Measurements from ENCODE around the gene CLDND1. TPM values are rescaled to one million over a fixed set of nuclear protein-coding genes. Genes with fewer than 3 reads are reported as not detected.

The CLDND1 gene
- total and polyA plus RNA-seq, 8 donors: 20.6 to 161 (median 75.7) TPM

DNA sequence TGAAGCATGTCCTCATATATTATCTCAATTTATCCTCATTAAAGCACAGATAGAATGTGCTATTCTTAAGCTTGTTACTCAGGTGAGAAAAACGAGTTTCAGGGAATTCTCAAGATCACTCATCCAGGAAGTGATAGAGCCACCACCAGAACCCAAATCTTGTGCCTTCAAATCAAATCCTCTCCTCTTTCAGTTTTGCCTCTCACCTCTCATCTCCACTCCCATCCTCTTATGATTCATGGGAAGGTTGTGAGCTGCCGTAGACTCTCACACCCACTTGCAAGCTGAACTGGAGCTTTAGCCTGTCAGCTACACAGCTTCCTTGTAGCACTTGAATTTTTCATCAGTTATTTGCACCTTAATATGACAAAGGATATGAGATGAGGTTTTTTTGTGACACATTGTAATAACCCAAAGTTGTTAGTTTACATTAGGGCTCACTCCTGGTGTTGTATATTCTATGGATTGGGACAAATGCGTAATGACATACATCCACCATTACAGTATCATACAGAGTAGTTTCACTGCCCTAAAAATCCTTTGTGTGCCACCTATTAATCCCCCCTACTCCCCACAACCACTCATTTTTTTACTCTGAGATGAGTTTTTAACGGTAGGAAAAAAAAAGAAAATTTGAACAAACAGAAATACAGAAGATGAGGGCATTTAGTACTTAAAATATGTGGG is 34.8 kb upstream of the CLDND1 start:
- Histone ChIP-seq H3K9me3 (no peaks in the 10 kb centered on the region), H3K27ac (no peak overlapping the region), H3K36me3 (no peaks in the 10 kb centered on the region), H3K4me1 (no peaks in the 10 kb centered on the region), H3K4me3 (no peak overlapping the region), H3K27me3 (no peaks in the 10 kb centered on the region)
- 61 to 68% (median 65%) methylated on average over 4 of the region's 4 CpGs for WGBS, 5 donors
- TF ChIP-seq EP300 (IDR thresholded peaks at IDR 0.05) (no peak), CTCF (IDR thresholded peaks at IDR 0.05) (no peak), POLR2A (IDR thresholded peaks at IDR 0.05) (no peak), POLR2AphosphoS5 (IDR thresholded peaks at IDR 0.05) (no peak)
- DNase-seq: no peak
- intact Hi-C loops (cut with DNase I; ENCODE audit: low total_unique reads): no loop called here

DNA sequence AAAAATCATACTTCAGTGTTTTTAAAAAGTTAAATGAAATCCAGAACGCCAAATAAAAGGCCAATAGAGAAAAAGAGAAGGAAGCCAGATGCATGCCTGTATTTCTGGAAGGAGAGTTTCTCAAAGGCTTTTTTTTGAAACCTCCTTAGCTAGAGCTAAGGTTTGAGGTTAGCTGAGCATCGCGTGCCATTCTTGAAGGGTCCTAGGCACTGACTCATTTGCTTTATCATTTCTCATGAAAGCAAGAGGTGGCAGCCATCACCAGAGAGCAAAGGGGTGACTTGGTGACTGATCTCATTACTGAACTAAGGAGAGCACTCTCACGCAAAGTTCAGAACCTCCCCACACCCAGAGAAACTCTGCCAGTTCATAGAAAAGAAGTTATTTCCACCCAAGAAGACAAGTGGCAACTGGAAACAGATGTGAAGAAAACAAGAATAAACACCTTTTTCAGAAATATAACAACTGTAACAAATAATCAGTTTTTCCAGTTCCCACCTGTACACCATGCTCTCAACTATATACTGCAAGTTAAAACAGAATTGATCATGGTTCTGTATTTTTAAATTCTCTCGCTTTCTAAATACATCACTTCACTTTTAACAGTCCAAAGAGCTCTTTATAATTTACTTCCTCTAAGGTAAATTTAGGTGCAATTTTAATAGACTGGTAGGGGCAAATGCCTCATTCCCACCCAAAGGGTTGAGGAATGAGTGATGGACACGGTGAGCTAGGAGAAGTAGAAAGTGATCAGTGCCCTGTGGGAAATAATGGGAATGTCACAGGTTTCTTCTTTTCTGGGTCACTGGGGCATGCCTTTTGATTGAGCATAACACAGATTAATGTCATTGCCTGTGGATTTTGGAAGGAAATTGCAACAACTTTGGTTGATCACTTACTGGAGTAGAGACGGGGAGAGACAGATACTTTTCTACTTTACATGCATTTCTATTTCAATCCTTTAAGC is 33.7 kb upstream of the CLDND1 start:
- intact Hi-C loops (cut with DNase I; ENCODE audit: low total_unique reads): no loop called here
- peak overlapping the region in 2 of 5 donors; percentile 29 to 51 for H3K27ac ChIP-seq
- 76 to 83% (median 82%) methylated on average over 7 of the region's 7 CpGs for WGBS, 5 donors
- no peak for TF ChIP-seq EP300 (IDR thresholded peaks at IDR 0.05)
- TF ChIP-seq POLR2A (IDR thresholded peaks at IDR 0.05): no peak
- TF ChIP-seq POLR2AphosphoS5 (IDR thresholded peaks at IDR 0.05): no peak
- TF ChIP-seq CTCF (IDR thresholded peaks at IDR 0.05): no peak
- no peak for DNase-seq
- H3K4me3 ChIP-seq: no peak overlapping the region
- H3K36me3 ChIP-seq: no peaks in the 10 kb centered on the region
- no peaks in the 10 kb centered on the region for H3K9me3 ChIP-seq
- H3K4me1 ChIP-seq: no peaks in the 10 kb centered on the region
- no peaks in the 10 kb centered on the region for H3K27me3 ChIP-seq

GRCh38 chr3:98555025-98555379 is 32.3 kb upstream of the CLDND1 start:
- H3K27ac ChIP-seq: peak overlapping the region in 2 of 5 donors; percentile 18 to 29

More at GRCh38 chr3:98555025-98555379, 32.3 kb upstream of the CLDND1 start:
- WGBS, 5 donors: 60 to 72% (median 68%) methylated on average over 4 of the region's 4 CpGs
- Histone ChIP-seq H3K4me1 (no peaks in the 10 kb centered on the region), H3K4me3 (no peak overlapping the region), H3K27me3 (no peaks in the 10 kb centered on the region), H3K9me3 (no peaks in the 10 kb centered on the region), H3K36me3 (no peaks in the 10 kb centered on the region)
- intact Hi-C loops (cut with DNase I; ENCODE audit: low total_unique reads): no loop called here
- TF ChIP-seq POLR2AphosphoS5 (IDR thresholded peaks at IDR 0.05) (no peak), POLR2A (IDR thresholded peaks at IDR 0.05) (no peak), CTCF (IDR thresholded peaks at IDR 0.05) (no peak), EP300 (IDR thresholded peaks at IDR 0.05) (no peak)
- no peak for DNase-seq

Measured in stomach (tissue), 9 donors.